Activated CD4-positive, alpha-beta T cell treated with anti-CD3 and anti-CD28 coated beads, Interleukin-2, amount 50 U/mL, for 48 hours (primary cell): ENCODE data around the gene REG1B.

ENCODE experiments used
- DNase-seq, 2 experiments: peaks; one replicate each; pipeline ENCODE4 v3.0.0-alpha.2; 2020

REG1B gene

GRCh38 chr2:79087785-79088364 lies at the start of gene REG1B:
REG1B (minus strand) TSS chr2:79087993; CDS start chr2:79087612, 381 bp downstream.
- no peak for DNase-seq

GRCh38 chr2:79131687-79132086 lies 43.9 kb upstream of the REG1B start:
- DNase-seq, result no peak

GRCh38 chr2:79129804-79130203 lies 42.0 kb upstream of the REG1B start:
- no peak for DNase-seq

GRCh38 chr2:79129260-79129659 lies 41.5 kb upstream of the REG1B start:
- no peak for DNase-seq

GRCh38 chr2:79128406-79128805 lies 40.6 kb upstream of the REG1B start:
- no peak for DNase-seq

GRCh38 chr2:79125721-79125985 lies 37.9 kb upstream of the REG1B start:
- no peak for DNase-seq

- no peak for DNase-seq
These were observed 37.3 kb upstream of the REG1B start for GRCh38 chr2:79124907-79125720.

GRCh38 chr2:79122676-79123075 lies 34.9 kb upstream of the REG1B start:
- no peak for DNase-seq

- DNase-seq, result no peak
These were observed 32.5 kb upstream of the REG1B start, which contains the start of gene REG1A for GRCh38 chr2:79120194-79120713. REG1A (plus strand) TSS chr2:79120488; CDS start chr2:79120862, 374 bp downstream.

GRCh38 chr2:79116997-79117928 lies 29.5 kb upstream of the REG1B start:
- no peak for DNase-seq

GRCh38 chr2:79114797-79115494 lies 27.2 kb upstream of the REG1B start:
- DNase-seq, result no peak

GRCh38 chr2:79112269-79112668 lies 24.5 kb upstream of the REG1B start:
- DNase-seq, result no peak

GRCh38 chr2:79105259-79105658 lies 17.5 kb upstream of the REG1B start:
- DNase-seq, result no peak

GRCh38 chr2:79103214-79103613 lies 15.4 kb upstream of the REG1B start:
- no peak for DNase-seq

- DNase-seq, result no peak
These were observed 13.2 kb upstream of the REG1B start for GRCh38 chr2:79101024-79101423.

GRCh38 chr2:79100285-79100684 lies 12.5 kb upstream of the REG1B start:
- DNase-seq, result no peak

- DNase-seq, result no peak
These were observed 11.4 kb upstream of the REG1B start for GRCh38 chr2:79099140-79099686.

GRCh38 chr2:79097843-79098242 lies 10.1 kb upstream of the REG1B start:
- no peak for DNase-seq

GRCh38 chr2:79090693-79091092 lies 2.9 kb upstream of the REG1B start:
- no peak for DNase-seq

- no peak for DNase-seq
These were observed 1.5 kb downstream of the REG1B start for GRCh38 chr2:79086255-79086654.

GRCh38 chr2:79085382-79085781 lies 2.4 kb downstream of the REG1B start:
- no peak for DNase-seq

GRCh38 chr2:79084495-79085135 lies 3.2 kb downstream of the REG1B start:
- DNase-seq, result no peak
